Muscle of arm (tissue), 12 donors: ENCODE results near the gene LSM12. TPM values are rescaled to one million over a fixed set of nuclear protein-coding genes. Genes with fewer than 3 reads are reported as not detected.
"Not testable (repeated sequence)": the region's sequence is repeated elsewhere in the genome, so short reads cannot be mapped to it uniquely, and the experiment has no call there.

Experiments
- DNase-seq: peaks from one replicate; pipeline ENCODE4 v3.0.0-alpha.2; 2013
- polyA plus RNA-seq, 12 donors: library from polyadenylated mRNA; unstranded; fragments of 120-200 nt; gene quantifications; one replicate each; pipeline ENCODE4 v1.2.1, GENCODE V29; 2013; ENCODE audit not compliant: insufficient read length in 12 of 12

The LSM12 gene
- polyA plus RNA-seq, 12 donors: 26.4 to 379 (median 30.7) TPM

- DNase-seq: no peak
Measured at GRCh38 chr17:44008205-44008909, 58.1 kb downstream of the LSM12 start.

GRCh38 chr17:44007346-44008204, 58.9 kb downstream of the LSM12 start:
- DNase-seq: no peak

GRCh38 chr17:44006598-44007345, 59.7 kb downstream of the LSM12 start:
- peak; percentile 91 for DNase-seq

DNA sequence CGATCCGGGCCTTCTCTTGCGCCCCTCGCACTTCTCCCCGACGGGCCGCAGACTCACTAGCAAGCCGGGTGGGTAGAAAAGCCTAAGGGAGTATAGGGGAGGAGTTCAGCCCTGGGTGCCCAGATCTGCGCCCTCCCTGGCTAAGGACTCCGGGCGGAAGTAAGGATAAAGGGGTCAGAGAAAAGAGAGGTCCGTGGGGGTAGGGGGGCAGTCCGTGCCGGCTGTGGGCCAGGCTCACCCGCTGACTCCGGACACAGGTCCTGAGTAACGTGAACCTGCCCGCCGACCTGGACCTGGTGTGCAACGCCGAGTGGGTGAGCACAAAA, 60.2 kb downstream of the LSM12 start:
- DNase-seq: no peak

DNA sequence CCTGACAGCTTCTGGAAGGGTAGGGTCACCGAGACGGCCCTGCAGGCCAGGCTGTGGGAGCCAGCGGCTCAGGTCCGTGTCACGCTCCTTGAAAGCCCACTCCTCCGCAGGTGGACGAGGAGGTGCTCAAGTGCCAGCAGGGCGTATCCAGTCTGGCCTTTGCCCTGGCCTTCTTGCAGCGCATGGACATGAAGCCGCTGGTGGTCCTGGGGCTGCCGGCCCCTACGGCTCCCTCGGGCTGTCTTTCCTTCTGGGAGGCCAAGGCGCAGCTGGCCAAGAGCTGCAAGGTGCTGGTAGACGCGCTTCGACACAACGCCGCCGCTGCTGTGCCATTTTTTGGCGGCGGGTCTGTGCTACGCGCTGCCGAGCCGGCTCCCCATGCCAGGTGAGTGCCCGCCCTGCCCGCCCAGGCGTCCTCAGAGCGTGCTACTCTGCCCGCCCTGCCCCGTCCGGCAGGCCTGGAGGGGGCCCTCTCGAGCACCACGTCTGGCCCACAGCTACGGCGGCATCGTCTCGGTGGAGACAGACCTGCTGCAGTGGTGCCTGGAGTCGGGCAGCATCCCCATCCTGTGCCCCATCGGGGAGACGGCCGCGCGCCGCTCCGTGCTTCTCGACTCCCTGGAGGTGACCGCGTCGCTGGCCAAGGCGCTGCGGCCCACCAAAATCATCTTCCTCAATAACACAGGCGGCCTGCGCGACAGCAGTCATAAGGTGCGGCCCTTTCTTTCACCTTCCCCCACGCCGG, 60.8 kb downstream of the LSM12 start:
- no peak for DNase-seq

DNA sequence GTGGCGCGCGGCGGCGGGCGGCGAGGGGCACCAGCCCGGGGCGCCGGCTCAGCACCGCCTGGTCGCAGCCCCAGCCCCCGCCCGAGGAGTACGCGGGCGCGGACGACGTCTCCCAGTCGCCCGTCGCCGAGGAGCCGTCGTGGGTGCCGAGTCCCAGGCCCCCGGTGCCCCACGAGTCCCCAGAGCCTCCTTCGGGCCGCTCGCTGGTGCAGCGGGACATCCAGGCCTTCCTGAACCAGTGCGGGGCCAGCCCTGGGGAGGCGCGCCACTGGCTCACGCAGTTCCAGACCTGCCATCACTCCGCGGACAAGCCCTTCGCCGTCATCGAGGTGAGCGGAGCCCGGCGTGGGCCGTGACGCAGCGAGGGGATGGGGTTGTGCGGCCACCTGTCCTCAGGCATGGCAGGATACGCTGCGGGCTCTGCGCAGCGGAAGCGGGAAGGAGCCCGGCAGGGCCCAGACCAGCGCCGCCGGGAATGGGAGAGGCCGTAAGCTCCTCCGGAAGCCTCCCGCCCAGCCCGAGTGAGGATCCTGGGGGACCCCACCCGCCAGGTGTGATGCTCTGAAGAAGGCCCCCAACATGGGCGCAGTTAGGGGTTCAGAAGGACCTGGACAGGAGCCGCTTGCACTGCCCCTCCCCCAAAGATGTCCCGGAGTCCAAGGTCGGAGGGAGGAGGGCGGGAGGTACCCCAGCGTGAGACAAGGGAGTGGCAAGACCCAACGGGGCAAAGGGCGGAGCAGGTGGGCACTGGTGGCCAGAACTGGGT, 61.5 kb downstream of the LSM12 start:
- no peak for DNase-seq

DNA sequence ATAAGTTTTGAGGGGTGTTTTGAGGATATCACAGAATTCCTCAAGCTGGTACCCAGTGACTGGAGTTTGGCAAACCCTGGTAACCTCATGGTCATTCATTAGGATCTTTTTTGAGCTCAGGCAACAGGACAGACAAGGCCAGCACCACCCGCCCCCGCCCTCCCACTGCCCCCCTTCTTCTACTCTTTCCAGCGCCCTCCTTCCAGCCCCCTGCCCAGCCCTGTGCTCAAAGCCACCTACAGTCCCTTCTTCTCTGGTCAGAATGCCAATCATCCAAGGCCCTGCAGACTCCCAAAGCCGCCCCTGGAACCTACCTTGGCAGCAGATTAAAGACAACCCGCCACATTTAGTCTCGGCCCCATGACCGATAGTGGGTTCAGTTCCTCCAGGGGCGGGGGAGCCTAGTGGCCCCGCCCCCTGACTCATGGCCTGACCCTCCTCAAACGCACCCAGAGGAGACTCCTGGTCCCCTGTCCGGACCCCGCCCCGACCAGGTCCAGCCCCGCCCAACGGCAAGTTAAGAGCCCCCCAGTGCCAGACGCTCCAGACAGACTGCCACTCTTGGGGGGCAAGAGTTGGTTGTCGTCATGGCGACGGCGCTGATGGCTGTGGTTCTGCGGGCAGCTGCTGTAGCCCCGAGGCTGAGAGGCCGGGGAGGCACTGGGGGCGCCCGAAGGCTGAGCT, 62.3 kb downstream of the LSM12 start, which contains the start of gene NAGS:
Gene NAGS, plus strand, starts transcription at position 546 of the 684 bp plus-strand sequence. Its CDS starts 42 bp downstream, at position 588.
- no peak for DNase-seq

- no peak for DNase-seq
Measured at GRCh38 chr17:44002141-44002848, 64.2 kb downstream of the LSM12 start.

GRCh38 chr17:44001461-44001920, 65.0 kb downstream of the LSM12 start:
- no peak for DNase-seq

- DNase-seq: no peak
Measured at GRCh38 chr17:44000871-44001460, 65.5 kb downstream of the LSM12 start.

DNA sequence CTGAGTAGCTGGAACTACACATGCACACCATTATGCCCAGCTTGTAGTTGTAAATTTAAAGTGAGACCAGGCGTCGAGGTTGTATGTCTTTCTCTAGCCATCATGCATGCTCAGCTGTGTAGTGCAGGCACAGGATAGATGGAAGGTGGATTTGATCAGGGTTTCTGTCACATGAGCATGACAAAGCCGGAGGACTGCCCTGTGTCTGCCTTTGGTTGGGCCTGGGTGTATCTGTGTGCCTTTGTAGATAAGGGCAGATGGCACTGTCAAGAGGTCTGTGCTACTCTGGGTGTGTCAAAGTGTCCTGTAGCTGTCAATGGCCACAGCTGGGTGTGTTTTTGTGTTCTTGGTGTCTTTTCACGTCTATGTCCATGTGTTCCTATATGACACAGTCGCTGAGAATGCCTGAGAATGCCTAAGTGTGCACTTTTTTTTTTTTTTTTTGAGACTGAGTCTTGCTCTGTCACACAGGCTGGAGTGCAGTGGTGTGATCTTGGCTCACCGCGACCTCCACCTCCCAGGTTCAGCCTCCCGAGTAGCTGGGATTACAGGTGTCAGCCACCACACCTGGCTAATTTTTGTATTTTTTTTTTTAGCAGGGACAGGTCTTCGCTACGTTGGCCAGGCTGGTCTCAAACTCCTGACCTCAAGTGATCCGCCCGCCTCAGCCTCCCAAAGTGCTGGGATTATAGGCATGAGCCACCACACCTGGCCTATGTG, 66.2 kb downstream of the LSM12 start:
- DNase-seq: no peak

DNA sequence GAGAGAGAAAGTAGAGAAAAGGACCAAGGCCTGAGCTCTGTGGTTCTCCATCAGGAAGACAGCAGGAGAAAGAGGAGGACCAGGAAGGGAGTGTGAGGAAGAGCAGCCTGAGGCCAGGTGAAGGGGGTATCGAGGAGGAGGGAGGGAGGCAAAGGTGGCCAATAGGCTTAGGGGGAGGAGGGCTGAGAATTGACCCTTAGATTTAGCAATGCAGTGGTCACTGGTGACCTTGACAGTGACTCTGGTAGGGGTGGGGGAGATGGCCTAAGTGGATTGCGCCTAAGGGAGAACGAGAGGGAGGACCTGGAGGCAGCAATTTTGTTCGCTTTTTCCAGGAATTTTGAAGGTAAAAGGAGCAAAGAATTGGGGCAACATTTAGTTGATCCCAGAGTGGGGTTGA, 67.4 kb downstream of the LSM12 start:
- no peak for DNase-seq

DNA sequence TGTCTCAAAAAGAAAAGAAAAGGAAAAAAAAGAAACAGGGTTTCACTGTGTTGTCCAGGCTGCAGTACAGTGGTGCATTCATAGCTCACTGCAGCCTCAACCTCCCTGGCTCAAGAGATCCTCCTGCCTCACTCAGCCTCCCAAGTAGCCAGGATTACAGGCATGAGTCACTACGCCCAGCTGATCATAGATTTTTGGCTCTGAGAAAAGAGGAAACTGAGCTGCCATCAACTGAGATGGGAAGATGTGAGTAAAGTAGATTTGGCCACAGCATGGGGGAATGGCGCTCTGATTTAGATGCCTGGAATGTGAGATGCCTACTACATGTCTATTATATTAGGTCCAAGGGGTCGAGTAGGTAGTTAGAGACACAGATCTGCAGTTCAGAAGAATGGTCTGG, 67.9 kb downstream of the LSM12 start:
- DNase-seq: no peak

GRCh38 chr17:43997180-43997579, 69.3 kb downstream of the LSM12 start:
- DNase-seq: not testable (repeated sequence)

GRCh38 chr17:43995150-43995471, 71.4 kb downstream of the LSM12 start:
- DNase-seq: no peak

DNA sequence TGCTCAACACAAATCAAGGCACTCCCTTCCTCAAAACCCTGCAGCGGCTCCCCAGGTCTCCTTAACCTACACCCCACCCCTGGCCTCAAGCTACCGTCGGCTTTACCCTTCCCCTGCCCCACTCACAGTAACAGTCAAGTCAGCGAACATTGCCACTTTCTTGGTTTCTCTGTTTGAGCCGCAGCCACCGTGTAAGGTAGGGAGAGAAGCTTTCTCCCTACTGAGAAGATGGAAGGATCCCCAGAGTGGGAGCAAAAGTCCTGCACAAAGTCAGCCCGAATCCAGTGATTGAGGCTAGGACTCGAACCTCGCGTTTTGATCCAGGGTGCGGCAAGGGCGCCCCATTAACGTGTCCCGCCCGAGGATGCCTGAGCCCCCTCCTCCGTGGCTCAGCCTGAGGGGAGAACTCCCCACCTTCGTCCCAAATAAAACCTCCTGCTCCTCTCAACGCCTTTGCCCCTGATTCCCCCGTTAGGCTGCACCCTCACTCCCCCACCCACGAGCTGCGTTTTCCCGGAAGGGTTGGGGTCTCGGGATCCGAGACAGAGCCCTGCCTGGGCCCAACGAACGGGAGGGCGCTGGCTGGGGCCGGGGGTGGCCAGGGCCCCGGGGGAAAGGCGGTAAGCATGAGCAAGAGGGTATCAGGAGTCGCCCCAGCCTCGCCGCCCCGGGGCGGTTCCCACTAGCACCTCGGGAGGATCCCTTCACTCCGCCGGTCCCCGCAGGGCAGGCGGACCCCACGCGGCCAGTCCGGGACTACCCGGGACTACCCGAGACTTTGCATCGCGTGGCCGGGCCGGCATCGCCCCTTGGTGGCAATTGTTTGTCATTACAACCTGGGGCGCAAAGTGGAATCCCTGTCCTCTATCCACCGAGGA, 72.0 kb downstream of the LSM12 start:
- DNase-seq: peak; percentile 32

GRCh38 chr17:43992641-43993040, 73.8 kb downstream of the LSM12 start:
- no peak for DNase-seq

GRCh38 chr17:43988301-43988700, 78.2 kb downstream of the LSM12 start:
- no peak for DNase-seq
